Measurements from ENCODE around the gene TMEM17. TPM values are rescaled to one million over a fixed set of nuclear protein-coding genes. Genes with fewer than 3 reads are reported as not detected.
A peak's percentile ranks its signal among the peaks of the same experiment; 100 is the strongest.

TMEM17 gene
- total and polyA plus RNA-seq, 2 of the 13 experiments (the other 11 are each of a cell fraction or from before 2014, with no cell fraction given), result 0.22 to 0.50 TPM

GRCh38 chr2:62529758-62530157, 23.8 kb upstream of the TMEM17 start:
- H4K20me1 ChIP-seq (ENCODE audit: insufficient read depth, low read length), result no peaks in the 10 kb centered on the region
- H3K4me2 ChIP-seq (ENCODE audit: low read depth, low read length), result no peak overlapping the region
- peak overlapping the region; percentile 24 for H2AFZ ChIP-seq (ENCODE audit: low read length)
- H3K27ac ChIP-seq (ENCODE audit: extremely low read length, insufficient read depth, low read length), result no peak overlapping the region
- no peak overlapping the region for H3K4me3 ChIP-seq (replicated peaks in 1 of 3; ENCODE audit: insufficient read depth in 1 of 3, low read depth in 2 of 3, low read length in 3 of 3)
- ChIA-PET CTCF (ENCODE audit: low intra/inter-chr PET ratio, low total read pairs) (no interaction called here), POLR2A (interaction anchor here (0.7 to 7.5 kb wide), 5 partner anchors 8 to 175 kb away, joined by 3 to 203 read pairs (median 111); partner anchors contain the start of gene EHBP1)
- no TSS peak for BruUV-seq (replicated peaks)
- H3K79me2 ChIP-seq (ENCODE audit: insufficient read depth, low read length), result no peaks in the 10 kb centered on the region
- no peak for FAIRE-seq
- H3K4me1 ChIP-seq (ENCODE audit: insufficient read depth, low read length), result peaks cover 59% of the 10 kb centered on the region
- no peaks in the 10 kb centered on the region for H3K9me3 ChIP-seq (ENCODE audit: low read length)
- in situ Hi-C loops (cut with HindIII; ENCODE audit: extremely low pct_ligation_motif_present, low pct_unique_long_range_greater_than_20kb), result loop anchor here (5.0 kb wide), 1 partner anchor 38 kb away; no protein-coding TSS in a partner anchor
- intact Hi-C loops (cut with micrococcal nuclease; ENCODE audit: unreplicated experiment), result loop anchor here (5.0 kb wide), 1 partner anchor 42 kb away; no protein-coding TSS in a partner anchor
- ATAC-seq, result no peak
- H3K9ac ChIP-seq (ENCODE audit: insufficient read depth, low read depth, low read length), result no peak overlapping the region
- H3K27me3 ChIP-seq (ENCODE audit: control insufficient read depth in 1 of 2, insufficient read depth in 2 of 2, low read length in 2 of 2), result no peaks in the 10 kb centered on the region
- no peak for DNase-seq (ENCODE audit: low spot score)
- H3K36me3 ChIP-seq (replicated peaks in 1 of 2; ENCODE audit: control insufficient read depth in 1 of 2, insufficient read depth in 2 of 2, low read length in 2 of 2), result no peaks in the 10 kb centered on the region
- TF ChIP-seq ATF6 (CRISPR knock-in tag; conservative IDR thresholded peaks at IDR 0.05) (no peak), HHEX (CRISPR knock-in tag; IDR thresholded peaks at IDR 0.05) (no peak), YEATS2 (CRISPR knock-in tag; IDR thresholded peaks at IDR 0.05; ENCODE audit: borderline replicate concordance) (no peak), PITX1 (CRISPR knock-in tag; IDR thresholded peaks at IDR 0.05) (no peak), HDAC1 (CRISPR knock-in tag; IDR thresholded peaks at IDR 0.05) (no peak), BRCA1 (CRISPR knock-in tag; IDR thresholded peaks at IDR 0.05) (no peak), CAMTA2 (CRISPR knock-in tag; IDR thresholded peaks at IDR 0.05; ENCODE audit: borderline replicate concordance) (no peak), HOMEZ (CRISPR knock-in tag; IDR thresholded peaks at IDR 0.05; ENCODE audit: low read depth) (no peak), RFX5 (IDR thresholded peaks at IDR 0.05; ENCODE audit: low read depth, low read length) (no peak)
- TF ChIP-seq, protein P1, sequence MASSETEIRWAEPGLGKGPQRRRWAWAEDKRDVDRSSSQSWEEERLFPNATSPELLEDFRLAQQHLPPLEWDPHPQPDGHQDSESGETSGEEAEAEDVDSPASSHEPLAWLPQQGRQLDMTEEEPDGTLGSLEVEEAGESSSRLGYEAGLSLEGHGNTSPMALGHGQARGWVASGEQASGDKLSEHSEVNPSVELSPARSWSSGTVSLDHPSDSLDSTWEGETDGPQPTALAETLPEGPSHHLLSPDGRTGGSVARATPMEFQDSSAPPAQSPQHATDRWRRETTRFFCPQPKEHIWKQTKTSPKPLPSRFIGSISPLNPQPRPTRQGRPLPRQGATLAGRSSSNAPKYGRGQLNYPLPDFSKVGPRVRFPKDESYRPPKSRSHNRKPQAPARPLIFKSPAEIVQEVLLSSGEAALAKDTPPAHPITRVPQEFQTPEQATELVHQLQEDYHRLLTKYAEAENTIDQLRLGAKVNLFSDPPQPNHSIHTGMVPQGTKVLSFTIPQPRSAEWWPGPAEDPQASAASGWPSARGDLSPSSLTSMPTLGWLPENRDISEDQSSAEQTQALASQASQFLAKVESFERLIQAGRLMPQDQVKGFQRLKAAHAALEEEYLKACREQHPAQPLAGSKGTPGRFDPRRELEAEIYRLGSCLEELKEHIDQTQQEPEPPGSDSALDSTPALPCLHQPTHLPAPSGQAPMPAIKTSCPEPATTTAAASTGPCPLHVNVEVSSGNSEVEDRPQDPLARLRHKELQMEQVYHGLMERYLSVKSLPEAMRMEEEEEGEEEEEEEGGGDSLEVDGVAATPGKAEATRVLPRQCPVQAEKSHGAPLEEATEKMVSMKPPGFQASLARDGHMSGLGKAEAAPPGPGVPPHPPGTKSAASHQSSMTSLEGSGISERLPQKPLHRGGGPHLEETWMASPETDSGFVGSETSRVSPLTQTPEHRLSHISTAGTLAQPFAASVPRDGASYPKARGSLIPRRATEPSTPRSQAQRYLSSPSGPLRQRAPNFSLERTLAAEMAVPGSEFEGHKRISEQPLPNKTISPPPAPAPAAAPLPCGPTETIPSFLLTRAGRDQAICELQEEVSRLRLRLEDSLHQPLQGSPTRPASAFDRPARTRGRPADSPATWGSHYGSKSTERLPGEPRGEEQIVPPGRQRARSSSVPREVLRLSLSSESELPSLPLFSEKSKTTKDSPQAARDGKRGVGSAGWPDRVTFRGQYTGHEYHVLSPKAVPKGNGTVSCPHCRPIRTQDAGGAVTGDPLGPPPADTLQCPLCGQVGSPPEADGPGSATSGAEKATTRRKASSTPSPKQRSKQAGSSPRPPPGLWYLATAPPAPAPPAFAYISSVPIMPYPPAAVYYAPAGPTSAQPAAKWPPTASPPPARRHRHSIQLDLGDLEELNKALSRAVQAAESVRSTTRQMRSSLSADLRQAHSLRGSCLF (CRISPR knock-in tag; IDR thresholded peaks at IDR 0.05; ENCODE audit: borderline replicate concordance), result no peak
- TF ChIP-seq, protein P2, sequence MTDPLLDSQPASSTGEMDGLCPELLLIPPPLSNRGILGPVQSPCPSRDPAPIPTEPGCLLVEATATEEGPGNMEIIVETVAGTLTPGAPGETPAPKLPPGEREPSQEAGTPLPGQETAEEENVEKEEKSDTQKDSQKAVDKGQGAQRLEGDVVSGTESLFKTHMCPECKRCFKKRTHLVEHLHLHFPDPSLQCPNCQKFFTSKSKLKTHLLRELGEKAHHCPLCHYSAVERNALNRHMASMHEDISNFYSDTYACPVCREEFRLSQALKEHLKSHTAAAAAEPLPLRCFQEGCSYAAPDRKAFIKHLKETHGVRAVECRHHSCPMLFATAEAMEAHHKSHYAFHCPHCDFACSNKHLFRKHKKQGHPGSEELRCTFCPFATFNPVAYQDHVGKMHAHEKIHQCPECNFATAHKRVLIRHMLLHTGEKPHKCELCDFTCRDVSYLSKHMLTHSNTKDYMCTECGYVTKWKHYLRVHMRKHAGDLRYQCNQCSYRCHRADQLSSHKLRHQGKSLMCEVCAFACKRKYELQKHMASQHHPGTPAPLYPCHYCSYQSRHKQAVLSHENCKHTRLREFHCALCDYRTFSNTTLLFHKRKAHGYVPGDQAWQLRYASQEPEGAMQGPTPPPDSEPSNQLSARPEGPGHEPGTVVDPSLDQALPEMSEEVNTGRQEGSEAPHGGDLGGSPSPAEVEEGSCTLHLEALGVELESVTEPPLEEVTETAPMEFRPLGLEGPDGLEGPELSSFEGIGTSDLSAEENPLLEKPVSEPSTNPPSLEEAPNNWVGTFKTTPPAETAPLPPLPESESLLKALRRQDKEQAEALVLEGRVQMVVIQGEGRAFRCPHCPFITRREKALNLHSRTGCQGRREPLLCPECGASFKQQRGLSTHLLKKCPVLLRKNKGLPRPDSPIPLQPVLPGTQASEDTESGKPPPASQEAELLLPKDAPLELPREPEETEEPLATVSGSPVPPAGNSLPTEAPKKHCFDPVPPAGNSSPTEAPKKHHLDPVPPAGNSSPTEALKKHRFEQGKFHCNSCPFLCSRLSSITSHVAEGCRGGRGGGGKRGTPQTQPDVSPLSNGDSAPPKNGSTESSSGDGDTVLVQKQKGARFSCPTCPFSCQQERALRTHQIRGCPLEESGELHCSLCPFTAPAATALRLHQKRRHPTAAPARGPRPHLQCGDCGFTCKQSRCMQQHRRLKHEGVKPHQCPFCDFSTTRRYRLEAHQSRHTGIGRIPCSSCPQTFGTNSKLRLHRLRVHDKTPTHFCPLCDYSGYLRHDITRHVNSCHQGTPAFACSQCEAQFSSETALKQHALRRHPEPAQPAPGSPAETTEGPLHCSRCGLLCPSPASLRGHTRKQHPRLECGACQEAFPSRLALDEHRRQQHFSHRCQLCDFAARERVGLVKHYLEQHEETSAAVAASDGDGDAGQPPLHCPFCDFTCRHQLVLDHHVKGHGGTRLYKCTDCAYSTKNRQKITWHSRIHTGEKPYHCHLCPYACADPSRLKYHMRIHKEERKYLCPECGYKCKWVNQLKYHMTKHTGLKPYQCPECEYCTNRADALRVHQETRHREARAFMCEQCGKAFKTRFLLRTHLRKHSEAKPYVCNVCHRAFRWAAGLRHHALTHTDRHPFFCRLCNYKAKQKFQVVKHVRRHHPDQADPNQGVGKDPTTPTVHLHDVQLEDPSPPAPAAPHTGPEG (CRISPR knock-in tag; IDR thresholded peaks at IDR 0.05), result no peak
